Suprapubic skin (tissue), 4 donors: Measurements from ENCODE around the gene RNF217. TPM values are rescaled to one million over a fixed set of nuclear protein-coding genes. Genes with fewer than 3 reads are reported as not detected.

ENCODE experiments used
- DNase-seq, 2 donors: peaks; one replicate each; pipeline ENCODE4 v3.0.0-alpha.2; 2019; ENCODE audit warnings: low spot score in 2 of 2
- H3K27ac ChIP-seq: fragments of 200-600 bp; sonication (generic); one replicate; pipeline ENCODE4 v1.5.1; 2019
- H3K27me3 ChIP-seq: fragments of 200-600 bp; sonication (generic); one replicate; pipeline ENCODE4 v1.5.1; 2019
- H3K36me3 ChIP-seq: fragments of 200-600 bp; sonication (generic); one replicate; pipeline ENCODE4 v1.5.1; 2019
- H3K4me1 ChIP-seq: fragments of 200-600 bp; sonication (generic); one replicate; pipeline ENCODE4 v1.5.1; 2019
- H3K4me3 ChIP-seq: fragments of 200-600 bp; sonication (generic); one replicate; pipeline ENCODE4 v1.5.1; 2019; ENCODE audit warnings: mild to moderate bottlenecking
- H3K9me3 ChIP-seq: fragments of 200-600 bp; sonication (generic); one replicate; pipeline ENCODE4 v1.5.1; 2019
- CTCF ChIP-seq, 2 donors: fragments of 200-600 bp in 1 of 2; fragments of 450-650 bp in 1 of 2; sonication (generic) in 1 of 2; IDR thresholded peaks; one replicate each; pipeline ENCODE4 v1.5.1; 2016 to 2019; ENCODE audit warnings: antibody characterized with exemption in 2 of 2, mild to moderate bottlenecking in 1 of 2, moderate library complexity in 1 of 2
- EP300 ChIP-seq: sonication (generic); formaldehyde crosslinking; IDR thresholded peaks from one replicate; pipeline ENCODE4 v1.6.1; 2017; ENCODE audit warnings: antibody characterized with exemption
- POLR2A ChIP-seq, 2 donors: fragments of 450-650 bp; IDR thresholded peaks; one replicate each; pipeline ENCODE4 v1.6.1; 2017; ENCODE audit warnings: antibody characterized with exemption in 2 of 2, mild to moderate bottlenecking in 2 of 2, moderate library complexity in 2 of 2
- POLR2AphosphoS5 ChIP-seq, 3 donors: sonication (generic); formaldehyde crosslinking; IDR thresholded peaks; one replicate each; pipeline ENCODE4 v1.6.1; 2017; ENCODE audit warnings: antibody characterized with exemption in 3 of 3
- WGBS: methylation state at CpG from one replicate; pipeline ENCODE4 v1.1.5; 2018; 5-methylcytosine and 5-hydroxymethylcytosine counted together
- total RNA-seq, 4 donors: library from RNA; depleted of rRNA; stranded (reverse); fragments of >200 nt; gene quantifications; one replicate each; pipeline ENCODE4 v1.1.0, GENCODE V29; 2016

Gene RNF217
- total RNA-seq, 4 donors from 2014 or later = 32.3 to 55.1 (median 43.3) TPM

GRCh38 chr6:125015152-125015551 lies 52.9 kb downstream of the RNF217 start:
- H3K9me3 ChIP-seq = no peaks in the 10 kb centered on the region
- H3K4me1 ChIP-seq = peaks cover 6% of the 10 kb centered on the region
- H3K4me3 ChIP-seq = no peak overlapping the region
- H3K27ac ChIP-seq = no peak overlapping the region
- H3K27me3 ChIP-seq = no peaks in the 10 kb centered on the region
- no peak for TF ChIP-seq CTCF (IDR thresholded peaks at IDR 0.05)
- no peak for TF ChIP-seq POLR2A (IDR thresholded peaks at IDR 0.05)
- TF ChIP-seq POLR2AphosphoS5 (IDR thresholded peaks at IDR 0.05) = no peak
- H3K36me3 ChIP-seq = peaks cover 3% of the 10 kb centered on the region
- WGBS = 95% methylated on average over 4 of the region's 4 CpGs
- DNase-seq = no peak

- no peak for DNase-seq
- no peaks in the 10 kb centered on the region for H3K36me3 ChIP-seq
- H3K27me3 ChIP-seq = no peaks in the 10 kb centered on the region
- no peaks in the 10 kb centered on the region for H3K9me3 ChIP-seq
- peaks cover 22% of the 10 kb centered on the region for H3K4me1 ChIP-seq
- H3K4me3 ChIP-seq = no peak overlapping the region
- no peak overlapping the region for H3K27ac ChIP-seq
- TF ChIP-seq EP300 (no peak), POLR2A (IDR thresholded peaks at IDR 0.05) (no peak), CTCF (IDR thresholded peaks at IDR 0.05) (no peak), POLR2AphosphoS5 (IDR thresholded peaks at IDR 0.05) (no peak)
These were observed 55.9 kb downstream of the RNF217 start for GRCh38 chr6:125018136-125018535.

GRCh38 chr6:125019281-125019680 lies 57.0 kb downstream of the RNF217 start:
- Histone ChIP-seq H3K4me3 (no peak overlapping the region), H3K4me1 (peaks cover 22% of the 10 kb centered on the region), H3K27ac (no peak overlapping the region), H3K27me3 (no peaks in the 10 kb centered on the region), H3K36me3 (no peaks in the 10 kb centered on the region), H3K9me3 (no peaks in the 10 kb centered on the region)
- WGBS = 79% methylated on average over 2 of the region's 2 CpGs
- TF ChIP-seq CTCF (IDR thresholded peaks at IDR 0.05) = no peak
- no peak for TF ChIP-seq EP300
- no peak for TF ChIP-seq POLR2A (IDR thresholded peaks at IDR 0.05)
- TF ChIP-seq POLR2AphosphoS5 (IDR thresholded peaks at IDR 0.05) = no peak
- DNase-seq = no peak

GRCh38 chr6:125019918-125020317 lies 57.7 kb downstream of the RNF217 start:
- peaks cover 22% of the 10 kb centered on the region for H3K4me1 ChIP-seq
- H3K27ac ChIP-seq = peak overlapping the region; percentile 28
- 54% methylated on average over 6 of the region's 6 CpGs for WGBS
- no peaks in the 10 kb centered on the region for H3K27me3 ChIP-seq
- no peak overlapping the region for H3K4me3 ChIP-seq
- no peaks in the 10 kb centered on the region for H3K36me3 ChIP-seq
- no peaks in the 10 kb centered on the region for H3K9me3 ChIP-seq
- no peak for DNase-seq
- TF ChIP-seq EP300 (no peak), POLR2AphosphoS5 (IDR thresholded peaks at IDR 0.05) (no peak), CTCF (IDR thresholded peaks at IDR 0.05) (no peak), POLR2A (IDR thresholded peaks at IDR 0.05) (no peak)

- no peak for DNase-seq
- H3K27ac ChIP-seq = peak overlapping the region; percentile 28
- TF ChIP-seq CTCF (IDR thresholded peaks at IDR 0.05) (no peak), POLR2A (IDR thresholded peaks at IDR 0.05) (no peak), EP300 (no peak), POLR2AphosphoS5 (IDR thresholded peaks at IDR 0.05) (no peak)
- no peaks in the 10 kb centered on the region for H3K36me3 ChIP-seq
- H3K4me3 ChIP-seq = no peak overlapping the region
- no peaks in the 10 kb centered on the region for H3K9me3 ChIP-seq
- peaks cover 22% of the 10 kb centered on the region for H3K4me1 ChIP-seq
- H3K27me3 ChIP-seq = no peaks in the 10 kb centered on the region
- 39% methylated on average over 4 of the region's 4 CpGs for WGBS
These were observed 58.1 kb downstream of the RNF217 start for GRCh38 chr6:125020385-125020784.
